ENCODE results near the gene FSTL1.

Gene FSTL1

GRCh38 chr3:120404876-120405275 lies 45.9 kb downstream of the FSTL1 start:
- Histone ChIP-seq H2BK120ac (ENCODE audit: low read depth, low read length) (no peak overlapping the region), H3K9ac (ENCODE audit: low read depth, low read length, poor library complexity) (no peak overlapping the region), H3K36me3 (replicated peaks in 1 of 2; ENCODE audit: control insufficient read depth in 2 of 2, insufficient read depth in 2 of 2, low read length in 2 of 2) (peaks cover 68 to 100% of the 10 kb centered on the region in 2 donors), H3K4ac (ENCODE audit: low read length) (no peak overlapping the region), H3K79me1 (ENCODE audit: low read depth, low read length) (no peaks in the 10 kb centered on the region), H3K27ac (replicated peaks; ENCODE audit: low read length) (no peak overlapping the region), H4K8ac (ENCODE audit: low read depth, low read length) (no peak overlapping the region), H2BK12ac (ENCODE audit: low read length) (no peak overlapping the region), H3K23ac (ENCODE audit: low read depth, low read length, poor library complexity) (no peak overlapping the region), H2AK5ac (ENCODE audit: low read depth, low read length) (no peak overlapping the region), H3K4me3 (ENCODE audit: low read length in 2 of 2) (no peak overlapping the region), H2BK15ac (ENCODE audit: low read length) (no peak overlapping the region), H3K18ac (ENCODE audit: low read length) (no peak overlapping the region), H3K4me2 (ENCODE audit: insufficient read depth, low read length, poor library complexity, severe bottlenecking) (no peak overlapping the region), H3K27me3 (ENCODE audit: control insufficient read depth in 3 of 3, insufficient read depth in 3 of 3, low read depth in 1 of 3, low read length in 3 of 3) (no peaks in the 10 kb centered on the region), H2AFZ (ENCODE audit: low read length) (no peak overlapping the region), H4K91ac (ENCODE audit: low read depth, low read length, poor library complexity) (no peak overlapping the region), H3K9me3 (replicated peaks in 1 of 2; ENCODE audit: control insufficient read depth in 2 of 2, insufficient read depth in 1 of 2, low read depth in 1 of 2, low read length in 2 of 2) (peaks cover 0 to 1% of the 10 kb centered on the region in 2 donors), H2BK5ac (ENCODE audit: low read length) (no peak overlapping the region), H3K14ac (ENCODE audit: low read length) (no peak overlapping the region), H3K4me1 (ENCODE audit: control insufficient read depth in 2 of 2, insufficient read depth in 1 of 2, low read depth in 1 of 2, low read length in 2 of 2) (no peaks in the 10 kb centered on the region)
- DNase-seq (ENCODE audit: low spot score): no peak
- WGBS, 2 donors (ENCODE audit: extremely low coverage in 2 of 2, insufficient read length in 2 of 2, insufficient replicate concordance in 1 of 2): no CpG with 5 or more reads among the region's 3 CpGs

- Histone ChIP-seq H3K14ac (ENCODE audit: low read length) (no peak overlapping the region), H2BK5ac (ENCODE audit: low read length) (no peak overlapping the region), H3K36me3 (replicated peaks in 1 of 2; ENCODE audit: control insufficient read depth in 2 of 2, insufficient read depth in 2 of 2, low read length in 2 of 2) (peaks cover 63 to 100% of the 10 kb centered on the region in 2 donors), H2BK120ac (ENCODE audit: low read depth, low read length) (no peak overlapping the region), H2BK12ac (ENCODE audit: low read length) (no peak overlapping the region), H3K23ac (ENCODE audit: low read depth, low read length, poor library complexity) (no peak overlapping the region), H3K79me1 (ENCODE audit: low read depth, low read length) (no peaks in the 10 kb centered on the region), H3K18ac (ENCODE audit: low read length) (no peak overlapping the region), H3K4ac (ENCODE audit: low read length) (no peak overlapping the region), H3K27me3 (ENCODE audit: control insufficient read depth in 3 of 3, insufficient read depth in 3 of 3, low read depth in 1 of 3, low read length in 3 of 3) (no peaks in the 10 kb centered on the region), H3K4me1 (ENCODE audit: control insufficient read depth in 2 of 2, insufficient read depth in 1 of 2, low read depth in 1 of 2, low read length in 2 of 2) (no peaks in the 10 kb centered on the region), H3K4me2 (ENCODE audit: insufficient read depth, low read length, poor library complexity, severe bottlenecking) (no peak overlapping the region), H3K4me3 (ENCODE audit: low read length in 2 of 2) (no peak overlapping the region), H2BK15ac (ENCODE audit: low read length) (no peak overlapping the region), H4K8ac (ENCODE audit: low read depth, low read length) (no peak overlapping the region), H2AK5ac (ENCODE audit: low read depth, low read length) (no peak overlapping the region), H3K9me3 (replicated peaks in 1 of 2; ENCODE audit: control insufficient read depth in 2 of 2, insufficient read depth in 1 of 2, low read depth in 1 of 2, low read length in 2 of 2) (peaks cover 0 to 1% of the 10 kb centered on the region in 2 donors), H3K9ac (ENCODE audit: low read depth, low read length, poor library complexity) (no peak overlapping the region), H2AFZ (ENCODE audit: low read length) (no peak overlapping the region), H3K27ac (replicated peaks; ENCODE audit: low read length) (no peak overlapping the region), H4K91ac (ENCODE audit: low read depth, low read length, poor library complexity) (no peak overlapping the region)
- no peak for DNase-seq (ENCODE audit: low spot score)
Measured at GRCh38 chr3:120402257-120402656, 48.5 kb downstream of the FSTL1 start.

- Histone ChIP-seq H3K23ac (ENCODE audit: low read depth, low read length, poor library complexity) (no peak overlapping the region), H3K4me3 (ENCODE audit: low read length in 2 of 2) (no peak overlapping the region), H3K9ac (ENCODE audit: low read depth, low read length, poor library complexity) (no peak overlapping the region), H3K14ac (ENCODE audit: low read length) (no peak overlapping the region), H3K4ac (ENCODE audit: low read length) (no peak overlapping the region), H4K91ac (ENCODE audit: low read depth, low read length, poor library complexity) (no peak overlapping the region), H4K8ac (ENCODE audit: low read depth, low read length) (no peak overlapping the region), H2BK5ac (ENCODE audit: low read length) (no peak overlapping the region), H3K27me3 (ENCODE audit: control insufficient read depth in 3 of 3, insufficient read depth in 3 of 3, low read depth in 1 of 3, low read length in 3 of 3) (no peaks in the 10 kb centered on the region), H2BK120ac (ENCODE audit: low read depth, low read length) (no peak overlapping the region), H3K4me2 (ENCODE audit: insufficient read depth, low read length, poor library complexity, severe bottlenecking) (no peak overlapping the region), H3K36me3 (replicated peaks in 1 of 2; ENCODE audit: control insufficient read depth in 2 of 2, insufficient read depth in 2 of 2, low read length in 2 of 2) (peaks cover 64 to 100% of the 10 kb centered on the region in 2 donors), H2AK5ac (ENCODE audit: low read depth, low read length) (no peak overlapping the region), H3K27ac (replicated peaks; ENCODE audit: low read length) (no peak overlapping the region), H2BK15ac (ENCODE audit: low read length) (no peak overlapping the region), H3K18ac (ENCODE audit: low read length) (no peak overlapping the region), H3K9me3 (replicated peaks in 1 of 2; ENCODE audit: control insufficient read depth in 2 of 2, insufficient read depth in 1 of 2, low read depth in 1 of 2, low read length in 2 of 2) (peaks cover 0 to 1% of the 10 kb centered on the region in 2 donors), H2AFZ (ENCODE audit: low read length) (no peak overlapping the region), H2BK12ac (ENCODE audit: low read length) (no peak overlapping the region), H3K4me1 (ENCODE audit: control insufficient read depth in 2 of 2, insufficient read depth in 1 of 2, low read depth in 1 of 2, low read length in 2 of 2) (no peaks in the 10 kb centered on the region), H3K79me1 (ENCODE audit: low read depth, low read length) (no peaks in the 10 kb centered on the region)
- no peak for DNase-seq (ENCODE audit: low spot score)
- WGBS, 2 donors (ENCODE audit: extremely low coverage in 2 of 2, insufficient read length in 2 of 2, insufficient replicate concordance in 1 of 2): no CpG with 5 or more reads among the region's 2 CpGs
Measured at GRCh38 chr3:120399372-120399771, 51.4 kb downstream of the FSTL1 start.

- no peak overlapping the region for H3K9ac ChIP-seq (ENCODE audit: low read depth, low read length, poor library complexity)
- WGBS, 2 donors (ENCODE audit: extremely low coverage in 2 of 2, insufficient read length in 2 of 2, insufficient replicate concordance in 1 of 2): no CpG with 5 or more reads among the region's 8 CpGs
- no peak overlapping the region for H3K14ac ChIP-seq (ENCODE audit: low read length)
- no peak overlapping the region for H3K27ac ChIP-seq (replicated peaks; ENCODE audit: low read length)
- H2BK12ac ChIP-seq (ENCODE audit: low read length): no peak overlapping the region
- no peak for DNase-seq (ENCODE audit: low spot score)
- H3K9me3 ChIP-seq (replicated peaks in 1 of 2; ENCODE audit: control insufficient read depth in 2 of 2, insufficient read depth in 1 of 2, low read depth in 1 of 2, low read length in 2 of 2): no peaks in the 10 kb centered on the region
- H2AK5ac ChIP-seq (ENCODE audit: low read depth, low read length): no peak overlapping the region
- H3K36me3 ChIP-seq (replicated peaks in 1 of 2; ENCODE audit: control insufficient read depth in 2 of 2, insufficient read depth in 2 of 2, low read length in 2 of 2): peaks cover 48 to 75% of the 10 kb centered on the region in 2 donors
- H2BK5ac ChIP-seq (ENCODE audit: low read length): no peak overlapping the region
- no peak overlapping the region for H2BK120ac ChIP-seq (ENCODE audit: low read depth, low read length)
- no peak overlapping the region for H4K8ac ChIP-seq (ENCODE audit: low read depth, low read length)
- no peak overlapping the region for H4K91ac ChIP-seq (ENCODE audit: low read depth, low read length, poor library complexity)
- H3K4me2 ChIP-seq (ENCODE audit: insufficient read depth, low read length, poor library complexity, severe bottlenecking): no peak overlapping the region
- no peak overlapping the region for H3K4ac ChIP-seq (ENCODE audit: low read length)
- H3K4me3 ChIP-seq (ENCODE audit: low read length in 2 of 2): no peak overlapping the region
- no peaks in the 10 kb centered on the region for H3K4me1 ChIP-seq (ENCODE audit: control insufficient read depth in 2 of 2, insufficient read depth in 1 of 2, low read depth in 1 of 2, low read length in 2 of 2)
- no peak overlapping the region for H2BK15ac ChIP-seq (ENCODE audit: low read length)
- H3K18ac ChIP-seq (ENCODE audit: low read length): no peak overlapping the region
- no peak overlapping the region for H3K23ac ChIP-seq (ENCODE audit: low read depth, low read length, poor library complexity)
- H3K79me1 ChIP-seq (ENCODE audit: low read depth, low read length): no peaks in the 10 kb centered on the region
- no peak overlapping the region for H2AFZ ChIP-seq (ENCODE audit: low read length)
- no peaks in the 10 kb centered on the region for H3K27me3 ChIP-seq (ENCODE audit: control insufficient read depth in 3 of 3, insufficient read depth in 3 of 3, low read depth in 1 of 3, low read length in 3 of 3)
Measured at GRCh38 chr3:120396469-120396868, 54.3 kb downstream of the FSTL1 start.
